CD4-positive, alpha-beta T cell (primary cell): ENCODE data around the gene PRKN. TPM values are rescaled to one million over a fixed set of nuclear protein-coding genes. Genes with fewer than 3 reads are reported as not detected.

Experiments
- ATAC-seq: fragments of 200-7000 bp; cut with Tn5 transposase; one replicate; pipeline ENCODE4 v1.10.0; 2022; ENCODE audit warnings: mild to moderate bottlenecking; ENCODE audit not compliant: poor library complexity
- CTCF ChIA-PET: fragments of 350-600 bp; sonication (Branson Sonifier 250); formaldehyde crosslinking; loops from one replicate; lab custom pipeline; 2021; ENCODE audit warnings: antibody characterized with exemption, inconsistent platforms; lab: Charles Lee
- POLR2A ChIA-PET: fragments of 350-600 bp; sonication (Branson Sonifier 250); formaldehyde crosslinking; loops from one replicate; lab custom pipeline; 2021; ENCODE audit warnings: antibody characterized with exemption, inconsistent platforms; lab: Charles Lee
- DNase-seq, 14 experiments: peaks; one replicate each; pipeline ENCODE4 v3.0.0-alpha.2; 2013 to 2020; ENCODE audit warnings: mixed read lengths in 2 of 14
- H3K27ac ChIP-seq, 2 donors: one replicate each; pipeline versions ENCODE4 v1.5.1 to v1.7.0; 2013; ENCODE audit warnings: low read length in 2 of 2, low read depth in 1 of 2, mild to moderate bottlenecking in 1 of 2
- H3K27me3 ChIP-seq, 2 experiments: 1 replicate in 1 of 2; 2 replicates in 1 of 2; pipeline versions ENCODE4 v1.6.1 to v1.7.0; 2013; ENCODE audit warnings: low read length in 2 of 2, control low read depth in 1 of 2, mild to moderate bottlenecking in 1 of 2, moderate library complexity in 1 of 2; ENCODE audit not compliant: insufficient read depth in 2 of 2, control insufficient read depth in 1 of 2
- H3K36me3 ChIP-seq: one replicate; pipeline ENCODE4 v1.6.1; 2013; ENCODE audit warnings: low read length, control low read depth; ENCODE audit not compliant: insufficient read depth
- H3K4me1 ChIP-seq: one replicate; pipeline ENCODE4 v1.6.1; 2013; ENCODE audit warnings: low read length, control low read depth; ENCODE audit not compliant: insufficient read depth
- H3K4me3 ChIP-seq: one replicate; pipeline ENCODE4 v1.5.1; 2013; ENCODE audit warnings: mild to moderate bottlenecking, low read length, moderate library complexity
- H3K9me3 ChIP-seq, 2 experiments: 1 replicate in 1 of 2; 2 replicates in 1 of 2; pipeline versions ENCODE4 v1.6.1 to v1.7.0; 2013; ENCODE audit warnings: low read length in 2 of 2, mild to moderate bottlenecking in 2 of 2, control low read depth in 1 of 2, moderate library complexity in 1 of 2; ENCODE audit not compliant: control insufficient read depth in 1 of 2, insufficient read depth in 1 of 2
- H3K27ac Mint-ChIP-seq: one replicate; pipeline ENCODE4 v1.8.0; 2020; ENCODE audit warnings: mixed read lengths
- H3K27me3 Mint-ChIP-seq: one replicate; pipeline ENCODE4 v1.8.0; 2021; ENCODE audit warnings: mixed read lengths
- H3K36me3 Mint-ChIP-seq: one replicate; pipeline ENCODE4 v1.8.0; 2021; ENCODE audit warnings: low read depth, mixed read lengths
- H3K4me1 Mint-ChIP-seq: one replicate; pipeline ENCODE4 v1.8.0; 2021; ENCODE audit warnings: low read depth, mixed read lengths
- H3K4me3 Mint-ChIP-seq: one replicate; pipeline ENCODE4 v1.8.0; 2020; ENCODE audit warnings: mild to moderate bottlenecking, mixed read lengths
- H3K9me3 Mint-ChIP-seq: one replicate; pipeline ENCODE4 v1.8.0; 2020; ENCODE audit warnings: mixed read lengths
- intact Hi-C, 2 experiments: fragments of 100-400 bp; cut with DNase I in 1 of 2; cut with micrococcal nuclease in 1 of 2; formaldehyde crosslinking; loops; one replicate each; pipeline versions ENCODE4 v1.15.1 to v1.9.0; 2023 to 2025; cut with DNase I, micrococcal nuclease
- total RNA-seq, 174 experiments: library from RNA in 2 of 174; stranded (reverse) in 2 of 174; gene quantifications; one replicate each; pipeline ENCODE4 v1.2.3 and lab custom pipeline; 2021 to 2026
- TF ChIP-seq, protein P1 (sequence below): fragments of 200-600 bp; IDR thresholded peaks from one replicate; pipeline ENCODE4 v1.8.0; 2022; ENCODE audit warnings: antibody characterized with exemption, mild to moderate bottlenecking

Gene PRKN
- total RNA-seq, 2 experiments from 2014 or later: 5.2 to 5.4 TPM

DNA sequence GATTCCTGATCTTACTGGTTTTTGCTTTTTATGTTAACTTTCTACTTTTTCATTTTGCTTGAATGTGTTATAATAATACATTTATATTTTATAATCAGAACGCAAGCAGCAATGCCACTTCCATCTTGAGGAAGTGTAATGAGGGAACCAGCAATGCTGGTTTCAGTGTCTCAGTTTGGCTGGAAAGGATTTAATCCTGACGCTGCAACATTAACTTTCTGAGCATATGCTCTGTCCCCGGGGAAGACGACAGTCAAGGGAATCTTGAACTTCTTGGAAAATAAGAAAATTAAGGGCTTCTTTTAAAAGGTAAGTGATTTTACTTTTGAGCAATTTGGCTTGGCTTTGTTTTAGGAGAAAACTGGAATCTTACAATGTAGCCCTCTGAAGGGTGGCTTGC is 1248.2 kb downstream of the PRKN start:
- H3K4me3 Mint-ChIP-seq: no peak overlapping the region

DNA sequence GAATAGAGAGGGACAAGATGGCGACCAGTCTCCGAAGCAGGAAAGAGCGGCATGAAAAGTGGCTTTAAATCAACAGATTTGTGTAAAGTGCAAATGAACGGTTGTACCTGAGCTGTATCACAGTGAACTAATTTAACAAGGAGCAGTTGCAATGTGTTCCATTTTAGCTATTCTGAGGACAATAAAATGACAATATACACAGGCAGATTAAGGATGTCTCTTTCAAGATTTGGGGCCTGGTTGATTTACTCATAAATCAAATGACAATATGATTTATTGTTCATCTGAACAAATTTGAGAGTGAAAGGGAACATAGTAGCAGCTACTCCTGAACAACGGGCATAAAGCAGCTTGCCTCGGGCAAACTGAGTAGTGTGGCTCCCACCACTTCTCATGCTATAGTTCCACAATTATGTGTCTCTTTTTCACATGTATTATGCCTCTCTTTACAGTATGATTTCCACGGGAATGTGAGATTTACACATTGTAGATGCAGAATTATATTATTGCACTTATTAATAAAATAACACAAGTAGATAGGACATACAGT is 1249.6 kb downstream of the PRKN start:
- intact Hi-C loops: no loop called here
- Mint-ChIP-seq H3K9me3 (no peaks in the 10 kb centered on the region), H3K4me1 (no peaks in the 10 kb centered on the region), H3K36me3 (no peaks in the 10 kb centered on the region), H3K4me3 (no peak overlapping the region), H3K27ac (no peak overlapping the region), H3K27me3 (no peaks in the 10 kb centered on the region)
- Histone ChIP-seq H3K9me3 (no peaks in the 10 kb centered on the region), H3K4me3 (no peak overlapping the region), H3K27ac (no peak overlapping the region), H3K27me3 (no peaks in the 10 kb centered on the region), H3K4me1 (no peaks in the 10 kb centered on the region), H3K36me3 (no peaks in the 10 kb centered on the region)
- ChIA-PET CTCF (no interaction called here), POLR2A (no interaction called here)
- ATAC-seq (no peak), DNase-seq (no peak)
- TF ChIP-seq, protein P1, sequence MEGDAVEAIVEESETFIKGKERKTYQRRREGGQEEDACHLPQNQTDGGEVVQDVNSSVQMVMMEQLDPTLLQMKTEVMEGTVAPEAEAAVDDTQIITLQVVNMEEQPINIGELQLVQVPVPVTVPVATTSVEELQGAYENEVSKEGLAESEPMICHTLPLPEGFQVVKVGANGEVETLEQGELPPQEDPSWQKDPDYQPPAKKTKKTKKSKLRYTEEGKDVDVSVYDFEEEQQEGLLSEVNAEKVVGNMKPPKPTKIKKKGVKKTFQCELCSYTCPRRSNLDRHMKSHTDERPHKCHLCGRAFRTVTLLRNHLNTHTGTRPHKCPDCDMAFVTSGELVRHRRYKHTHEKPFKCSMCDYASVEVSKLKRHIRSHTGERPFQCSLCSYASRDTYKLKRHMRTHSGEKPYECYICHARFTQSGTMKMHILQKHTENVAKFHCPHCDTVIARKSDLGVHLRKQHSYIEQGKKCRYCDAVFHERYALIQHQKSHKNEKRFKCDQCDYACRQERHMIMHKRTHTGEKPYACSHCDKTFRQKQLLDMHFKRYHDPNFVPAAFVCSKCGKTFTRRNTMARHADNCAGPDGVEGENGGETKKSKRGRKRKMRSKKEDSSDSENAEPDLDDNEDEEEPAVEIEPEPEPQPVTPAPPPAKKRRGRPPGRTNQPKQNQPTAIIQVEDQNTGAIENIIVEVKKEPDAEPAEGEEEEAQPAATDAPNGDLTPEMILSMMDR: no peak

More for the DNA sequence above, 1248.2 kb downstream of the PRKN start:
- ATAC-seq (no peak), DNase-seq (no peak)
- Mint-ChIP-seq H3K9me3 (no peaks in the 10 kb centered on the region), H3K27me3 (no peaks in the 10 kb centered on the region), H3K4me1 (no peaks in the 10 kb centered on the region), H3K27ac (no peak overlapping the region), H3K36me3 (no peaks in the 10 kb centered on the region)
- intact Hi-C loops: no loop called here
- CTCF ChIA-PET: no interaction called here
- Histone ChIP-seq H3K27me3 (no peaks in the 10 kb centered on the region), H3K27ac (no peak overlapping the region), H3K4me3 (no peak overlapping the region), H3K4me1 (no peaks in the 10 kb centered on the region), H3K36me3 (no peaks in the 10 kb centered on the region), H3K9me3 (no peaks in the 10 kb centered on the region)
- POLR2A ChIA-PET: no interaction called here
- TF ChIP-seq, protein P1: no peak

DNA sequence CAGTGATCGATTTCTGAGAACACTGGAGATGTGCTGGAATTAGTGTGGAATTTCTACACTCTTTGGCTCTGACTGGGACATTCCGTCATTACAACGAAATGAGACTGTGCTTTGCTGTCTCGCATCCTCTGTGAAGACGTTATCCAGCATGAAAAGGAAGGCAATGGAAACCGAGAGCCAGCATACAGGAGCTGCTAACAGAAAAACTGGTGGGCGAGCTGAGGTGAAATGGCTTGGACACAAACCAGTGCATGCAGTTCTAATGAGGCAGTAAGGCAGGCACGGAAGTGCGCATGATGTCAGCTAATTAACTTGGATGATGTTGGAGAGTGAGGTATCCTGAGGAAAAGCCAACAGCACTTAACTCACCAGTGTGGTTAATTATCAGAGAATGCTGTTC is 1250.9 kb downstream of the PRKN start:
- intact Hi-C loops: no loop called here
- POLR2A ChIA-PET: no interaction called here

More for the DNA sequence above, 1250.9 kb downstream of the PRKN start:
- Histone ChIP-seq H3K27me3 (no peaks in the 10 kb centered on the region), H3K4me3 (no peak overlapping the region), H3K4me1 (no peaks in the 10 kb centered on the region), H3K9me3 (no peaks in the 10 kb centered on the region), H3K36me3 (no peaks in the 10 kb centered on the region), H3K27ac (no peak overlapping the region)
- H3K27ac Mint-ChIP-seq: no peak overlapping the region
- CTCF ChIA-PET: no interaction called here
- H3K36me3 Mint-ChIP-seq: no peaks in the 10 kb centered on the region
- H3K27me3 Mint-ChIP-seq: no peaks in the 10 kb centered on the region
- DNase-seq (no peak), ATAC-seq (no peak)
- no peak overlapping the region for H3K4me3 Mint-ChIP-seq
- no peaks in the 10 kb centered on the region for H3K4me1 Mint-ChIP-seq
- TF ChIP-seq, protein P1: no peak
- no peaks in the 10 kb centered on the region for H3K9me3 Mint-ChIP-seq
